ENCODE measurements around the gene SP3. TPM values are rescaled to one million over a fixed set of nuclear protein-coding genes. Genes with fewer than 3 reads are reported as not detected.

The SP3 gene
- total RNA-seq, 2 donors from 2014 or later = 33.2 to 45.0 TPM

DNA sequence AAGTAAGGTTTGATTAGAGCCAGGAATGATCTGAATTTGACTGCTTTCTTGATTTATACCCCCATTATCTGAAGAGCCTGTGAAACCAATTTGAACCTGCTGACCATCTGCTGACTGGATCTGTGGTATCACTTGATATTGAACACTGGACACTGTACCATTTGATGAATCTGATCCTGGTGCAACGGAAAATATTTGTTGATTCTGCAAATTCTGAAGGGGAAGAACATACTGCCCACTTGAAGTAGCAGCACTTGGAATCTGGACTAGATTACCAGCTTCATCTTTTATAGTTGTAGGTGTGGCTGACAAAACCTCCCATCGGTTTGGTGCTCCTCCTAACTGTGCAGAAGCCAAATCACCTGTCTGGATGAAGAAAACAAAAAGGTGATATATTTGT, 9.3 kb downstream of the SP3 start:
- Histone ChIP-seq H3K4me1 (peaks cover 0 to 78% of the 10 kb centered on the region in 2 donors), H3K27me3 (no peaks in the 10 kb centered on the region), H3K36me3 (peaks cover 25% of the 10 kb centered on the region), H3K27ac (no peak overlapping the region), H3K9me3 (no peaks in the 10 kb centered on the region), H3K4me3 (no peak overlapping the region)
- TF ChIP-seq, protein P1, sequence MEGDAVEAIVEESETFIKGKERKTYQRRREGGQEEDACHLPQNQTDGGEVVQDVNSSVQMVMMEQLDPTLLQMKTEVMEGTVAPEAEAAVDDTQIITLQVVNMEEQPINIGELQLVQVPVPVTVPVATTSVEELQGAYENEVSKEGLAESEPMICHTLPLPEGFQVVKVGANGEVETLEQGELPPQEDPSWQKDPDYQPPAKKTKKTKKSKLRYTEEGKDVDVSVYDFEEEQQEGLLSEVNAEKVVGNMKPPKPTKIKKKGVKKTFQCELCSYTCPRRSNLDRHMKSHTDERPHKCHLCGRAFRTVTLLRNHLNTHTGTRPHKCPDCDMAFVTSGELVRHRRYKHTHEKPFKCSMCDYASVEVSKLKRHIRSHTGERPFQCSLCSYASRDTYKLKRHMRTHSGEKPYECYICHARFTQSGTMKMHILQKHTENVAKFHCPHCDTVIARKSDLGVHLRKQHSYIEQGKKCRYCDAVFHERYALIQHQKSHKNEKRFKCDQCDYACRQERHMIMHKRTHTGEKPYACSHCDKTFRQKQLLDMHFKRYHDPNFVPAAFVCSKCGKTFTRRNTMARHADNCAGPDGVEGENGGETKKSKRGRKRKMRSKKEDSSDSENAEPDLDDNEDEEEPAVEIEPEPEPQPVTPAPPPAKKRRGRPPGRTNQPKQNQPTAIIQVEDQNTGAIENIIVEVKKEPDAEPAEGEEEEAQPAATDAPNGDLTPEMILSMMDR (IDR thresholded peaks at IDR 0.05) = no peak
- DNase-seq (ENCODE audit: low spot score) = no peak

DNA sequence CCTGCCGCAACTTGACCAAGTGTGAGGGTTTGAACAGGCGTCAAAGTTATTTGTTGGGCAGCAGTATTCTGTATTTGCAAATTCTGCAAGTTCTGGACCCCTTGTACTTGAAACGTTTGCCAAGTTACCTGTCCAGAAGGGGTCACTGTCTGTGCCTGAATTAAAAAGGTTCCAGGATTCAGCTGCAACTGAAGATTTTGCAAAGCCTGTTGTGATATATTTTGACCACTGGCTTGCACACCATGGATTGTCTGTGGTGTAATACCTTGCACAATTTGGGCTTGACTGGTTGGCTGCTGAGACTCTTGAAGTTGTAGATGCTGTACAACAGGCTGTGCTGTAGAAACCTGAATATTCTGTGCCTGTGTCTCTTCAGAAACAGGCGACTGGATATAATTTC, 10.2 kb downstream of the SP3 start:
- TF ChIP-seq, protein P1 (IDR thresholded peaks at IDR 0.05) = no peak
- H3K27ac ChIP-seq = no peak overlapping the region
- H3K36me3 ChIP-seq = peaks cover 25% of the 10 kb centered on the region

DNA sequence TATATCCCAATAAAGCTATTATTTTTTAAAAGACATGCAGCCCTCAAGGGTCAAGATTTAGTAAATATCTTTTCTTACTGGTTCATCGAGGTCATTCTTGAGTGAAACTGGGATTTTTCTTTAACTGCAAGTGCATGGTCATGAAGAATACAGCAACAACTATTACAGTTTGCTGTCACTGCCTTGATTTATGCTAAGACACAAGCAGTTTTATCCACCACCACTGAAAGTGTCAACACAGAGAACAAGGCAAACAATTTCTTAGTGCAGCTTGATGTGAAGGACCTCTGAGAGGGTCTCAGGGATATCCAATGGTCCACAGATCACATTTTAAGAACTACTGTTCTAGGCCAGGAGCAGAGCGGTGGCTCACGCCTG, 12.1 kb downstream of the SP3 start:
- Histone ChIP-seq H3K27ac (no peak overlapping the region), H3K4me1 (peaks cover 0 to 80% of the 10 kb centered on the region in 2 donors), H3K36me3 (peaks cover 25% of the 10 kb centered on the region), H3K9me3 (no peaks in the 10 kb centered on the region), H3K4me3 (no peak overlapping the region), H3K27me3 (no peaks in the 10 kb centered on the region)
- DNase-seq (ENCODE audit: low spot score) = no peak
- TF ChIP-seq, protein P1 (IDR thresholded peaks at IDR 0.05) = no peak

More for the DNA sequence above, 10.2 kb downstream of the SP3 start:
- H3K4me1 ChIP-seq = peaks cover 0 to 86% of the 10 kb centered on the region in 2 donors
- no peaks in the 10 kb centered on the region for H3K27me3 ChIP-seq
- DNase-seq (ENCODE audit: low spot score) = no peak
- no peak overlapping the region for H3K4me3 ChIP-seq
- H3K9me3 ChIP-seq = no peaks in the 10 kb centered on the region

DNA sequence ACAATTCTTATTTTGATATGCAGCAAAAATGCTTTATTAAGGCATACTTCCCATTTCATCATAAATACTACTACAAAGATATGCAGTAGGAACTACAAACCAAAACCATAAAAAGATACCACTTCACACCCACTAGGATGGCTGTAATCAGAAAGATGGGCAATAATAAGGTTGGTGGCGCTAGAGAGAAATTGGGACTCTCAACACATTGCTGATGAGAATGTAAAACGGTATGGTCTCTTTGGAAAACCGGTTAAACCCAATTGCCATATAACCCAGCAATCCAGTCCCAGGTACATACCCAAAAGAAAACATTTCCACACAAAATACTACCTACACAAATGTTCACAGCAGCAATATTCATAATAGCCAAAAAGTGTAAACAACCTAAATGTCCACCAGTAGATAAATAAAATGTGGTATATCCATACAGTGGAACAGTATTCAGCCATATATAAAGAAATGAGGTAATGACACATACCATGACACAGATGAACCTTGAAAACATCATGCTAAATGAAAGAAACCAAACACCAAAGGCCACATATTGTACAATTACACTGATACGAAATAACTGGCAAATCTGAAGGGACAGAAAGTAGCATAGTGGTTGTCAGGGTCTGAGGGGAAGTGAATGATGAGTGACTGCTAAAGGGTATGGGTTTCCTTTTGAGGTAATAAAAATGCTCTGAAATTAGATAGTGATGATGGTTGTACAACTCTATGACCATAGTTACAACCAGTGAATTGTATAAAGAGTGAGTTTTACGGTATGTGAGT, 12.7 kb downstream of the SP3 start:
- H3K4me1 ChIP-seq = peaks cover 0 to 74% of the 10 kb centered on the region in 2 donors
- no peaks in the 10 kb centered on the region for H3K9me3 ChIP-seq
- DNase-seq (ENCODE audit: low spot score) = no peak
- H3K27ac ChIP-seq = no peak overlapping the region
- H3K4me3 ChIP-seq = no peak overlapping the region
- H3K27me3 ChIP-seq = no peaks in the 10 kb centered on the region
- peaks cover 25% of the 10 kb centered on the region for H3K36me3 ChIP-seq
- TF ChIP-seq, protein P1 (IDR thresholded peaks at IDR 0.05) = no peak

DNA sequence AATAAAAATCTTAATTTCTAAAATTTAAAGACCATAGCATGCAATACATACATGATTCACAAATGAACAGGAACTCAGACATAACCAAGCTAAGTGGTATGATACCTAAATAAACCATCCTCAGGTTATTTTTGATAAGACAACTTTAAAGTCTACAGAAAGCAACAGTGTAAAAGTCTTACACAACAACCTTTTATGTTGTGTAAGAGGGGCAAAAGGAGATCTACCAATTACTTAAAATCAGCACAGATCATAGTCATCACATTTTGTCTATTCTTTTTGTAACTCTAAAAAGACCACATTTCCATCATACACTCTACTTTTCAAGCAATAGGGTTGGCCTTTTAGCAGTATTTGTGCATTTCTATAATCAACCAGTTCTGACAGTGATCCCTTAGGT, 16.3 kb downstream of the SP3 start:
- no peaks in the 10 kb centered on the region for H3K9me3 ChIP-seq
- peaks cover 0 to 50% of the 10 kb centered on the region in 2 donors for H3K4me1 ChIP-seq
- no peak overlapping the region for H3K4me3 ChIP-seq
- TF ChIP-seq, protein P1 (IDR thresholded peaks at IDR 0.05) = no peak
- peaks cover 6% of the 10 kb centered on the region for H3K36me3 ChIP-seq
- no peak overlapping the region for H3K27ac ChIP-seq
- DNase-seq (ENCODE audit: low spot score) = no peak
- no peaks in the 10 kb centered on the region for H3K27me3 ChIP-seq

DNA sequence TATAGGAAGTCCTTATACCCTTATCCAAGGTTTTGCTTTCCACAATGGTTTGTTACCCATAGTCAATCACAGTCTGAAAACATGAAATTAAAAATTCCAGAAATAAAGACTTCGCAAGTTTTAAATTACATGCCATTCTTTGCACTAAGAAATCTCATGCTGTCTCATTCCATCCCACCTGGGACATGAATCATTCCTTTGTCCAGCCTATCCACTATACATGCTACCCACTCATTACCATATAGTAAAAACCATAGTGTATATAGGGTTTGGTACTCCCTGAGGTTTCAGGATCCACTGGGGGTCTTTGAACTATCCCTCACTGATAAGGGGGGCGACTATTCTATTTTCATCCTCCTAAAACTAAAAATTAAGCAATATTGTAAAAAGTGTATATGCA, 17.0 kb downstream of the SP3 start:
- Histone ChIP-seq H3K36me3 (peaks cover 5% of the 10 kb centered on the region), H3K27ac (no peak overlapping the region), H3K9me3 (no peaks in the 10 kb centered on the region), H3K4me3 (no peak overlapping the region), H3K4me1 (peaks cover 0 to 47% of the 10 kb centered on the region in 2 donors), H3K27me3 (no peaks in the 10 kb centered on the region)
- TF ChIP-seq, protein P1 (IDR thresholded peaks at IDR 0.05) = no peak
- no peak for DNase-seq (ENCODE audit: low spot score)

All from right atrium auricular region (tissue), 2 donors.